Immature natural killer cell (primary cell): ENCODE data around the gene CIPC. TPM values are rescaled to one million over a fixed set of nuclear protein-coding genes. Genes with fewer than 3 reads are reported as not detected.

Experiments used
- polyA plus RNA-seq, 3 donors: library from polyadenylated mRNA; unstranded; fragments of 300-500 nt; fragmentation: Illumina TruSeq; gene quantifications; one replicate each; pipeline ENCODE4 v1.2.3, GENCODE V29; 2021

The CIPC gene
- polyA plus RNA-seq, 3 donors from 2014 or later: 2.0 to 6.7 (median 3.2) TPM

Other genes with a start within 250 kb of the CIPC start
- gene IRF2BPL, start 69.5 kb upstream of the CIPC start, polyA plus RNA-seq: 10 to 100 TPM in 1 of 3 donors, 1 to 10 TPM in 2; 3.5 to 11.1 (median 3.6) TPM
- not detected for gene ZDHHC22, start 43.5 kb downstream of the CIPC start, polyA plus RNA-seq
- gene TMEM63C, start 83.5 kb downstream of the CIPC start, polyA plus RNA-seq: under 1 TPM in 2 of 3 donors, not detected in 1; 0.03 to 0.64 TPM
- not detected for gene NGB, start 172.9 kb downstream of the CIPC start, polyA plus RNA-seq
- 1 to 10 TPM in 2 of 3 donors, under 1 TPM in 1; 0.36 to 3.1 (median 1.0) TPM for gene POMT2, start 222.6 kb downstream of the CIPC start, polyA plus RNA-seq
- 1 to 10 TPM; 5.2 to 5.9 (median 5.6) TPM for gene GSTZ1, start 222.8 kb downstream of the CIPC start, polyA plus RNA-seq